Gastroesophageal sphincter (tissue), 3 donors: ENCODE data around the gene SMARCC1.

Experiments
- CTCF ChIP-seq, 4 experiments: fragments of 200-600 bp in 2 of 4; fragments of 450-650 bp in 2 of 4; sonication (generic) in 1 of 4; IDR thresholded peaks; one replicate each; pipeline ENCODE4 v1.5.1; 2017 to 2019; ENCODE audit warnings: antibody characterized with exemption in 4 of 4, mild to moderate bottlenecking in 2 of 4, moderate library complexity in 2 of 4
- EP300 ChIP-seq: sonication (generic); formaldehyde crosslinking; IDR thresholded peaks from one replicate; pipeline ENCODE4 v1.6.1; 2017; ENCODE audit warnings: antibody characterized with exemption, mild to moderate bottlenecking
- POLR2A ChIP-seq, 2 donors: fragments of 450-650 bp; IDR thresholded peaks; one replicate each; pipeline ENCODE4 v1.6.1; 2017; ENCODE audit warnings: antibody characterized with exemption in 2 of 2, mild to moderate bottlenecking in 2 of 2, moderate library complexity in 1 of 2
- POLR2AphosphoS5 ChIP-seq: sonication (generic); formaldehyde crosslinking; IDR thresholded peaks from one replicate; pipeline ENCODE4 v1.6.1; 2017; ENCODE audit warnings: antibody characterized with exemption

- no peak for TF ChIP-seq CTCF (IDR thresholded peaks at IDR 0.05)
- no peak for TF ChIP-seq POLR2A (IDR thresholded peaks at IDR 0.05)
- no peak for TF ChIP-seq POLR2AphosphoS5
- no peak for TF ChIP-seq EP300
Measured at GRCh38 chr3:47571391-47572175, 210.1 kb downstream of the SMARCC1 start.
